K562 (cell line): Measurements from ENCODE around the gene COL26A1. TPM values are rescaled to one million over a fixed set of nuclear protein-coding genes. Genes with fewer than 3 reads are reported as not detected.
A peak's percentile ranks its signal among the peaks of the same experiment; 100 is the strongest.

Experiments used
- ATAC-seq: fragments of 200-7000 bp; cut with Tn5 transposase; 3 replicates; pipeline ENCODE4 v1.9.1; 2020; ENCODE audit warnings: moderate library complexity
- BruUV-seq: library from RNA; stranded (reverse); fragments of 400-500 nt; replicated peaks from 2 replicates; lab custom pipeline; 2021; lab: Mats Ljungman, UMichigan
- CTCF ChIA-PET: fragments of 300-600 bp; formaldehyde crosslinking; extraction: SDS; loops from one replicate; lab custom pipeline; 2021; ENCODE audit warnings: low intra/inter-chr PET ratio; lab: Yijun Ruan, JAX
- POLR2A ChIA-PET: fragments of 300-600, 350-650 bp; sonication (Branson Sonifier 250); formaldehyde crosslinking; extraction: SDS; loops from one replicate; lab custom pipeline; 2021; ENCODE audit warnings: antibody characterized with exemption, inconsistent platforms; lab: Yijun Ruan, JAX
- DNase-seq, 4 experiments: peaks; one replicate each; pipeline versions ENCODE4 v3.0.0 to v3.0.0-alpha.2; 2011 to 2018; ENCODE audit warnings: low spot score in 3 of 4, mixed read lengths in 3 of 4; ENCODE audit errors: extremely low read depth in 1 of 4
- FAIRE-seq: peaks from 2 replicates; lab custom pipeline; 2011; peaks lifted over from hg19 to GRCh38; lab: Jason Lieb, UNC
- H2AFZ ChIP-seq: 2 replicates; pipeline ENCODE4 v1.6.0; 2011; ENCODE audit warnings: low read depth, low read length, control low read depth, inconsistent platforms
- H3K27ac ChIP-seq: fragments of 200-600 bp; 3 replicates; pipeline ENCODE4 v1.8.0; 2011; ENCODE audit warnings: low read depth, mild to moderate bottlenecking, control low read depth, inconsistent platforms, low read length, moderate library complexity, mixed read lengths; ENCODE audit errors: extremely low read depth
- H3K27me3 ChIP-seq, 2 experiments: fragments of 300-600 bp in 1 of 2; 2 replicates in 1 of 2; 3 replicates in 1 of 2; pipeline versions ENCODE4 v1.6.0 to v1.8.0; 2011; ENCODE audit warnings: inconsistent platforms in 2 of 2, low read length in 2 of 2, mild to moderate bottlenecking in 1 of 2, mixed read lengths in 1 of 2, moderate library complexity in 1 of 2; ENCODE audit not compliant: control insufficient read depth in 2 of 2, insufficient read depth in 2 of 2
- H3K36me3 ChIP-seq: fragments of 300-600 bp; 3 replicates; pipeline ENCODE4 v1.8.0; 2011; ENCODE audit warnings: mild to moderate bottlenecking, low read length, inconsistent platforms; ENCODE audit not compliant: control insufficient read depth, insufficient read depth
- H3K4me1 ChIP-seq, 2 experiments: fragments of 200-600 bp in 1 of 2; replicated peaks in 1 of 2; 2 replicates in 1 of 2; 3 replicates in 1 of 2; pipeline versions ENCODE4 v1.5.1 to v1.8.0; 2011; ENCODE audit warnings: inconsistent platforms in 2 of 2, low read length in 2 of 2, mild to moderate bottlenecking in 1 of 2, mixed read lengths in 1 of 2, moderate library complexity in 1 of 2; ENCODE audit not compliant: control insufficient read depth in 2 of 2, insufficient read depth in 2 of 2
- H3K4me2 ChIP-seq: 2 replicates; pipeline ENCODE4 v1.6.1; 2011; ENCODE audit warnings: low read length, control low read depth, inconsistent platforms, mixed read lengths; ENCODE audit not compliant: insufficient read depth
- H3K4me3 ChIP-seq: fragments of 200-600 bp; sonication (generic), shearing (Covaris generic); 2 replicates; pipeline ENCODE4 v1.5.1; 2016; ENCODE audit warnings: control low read depth, inconsistent platforms
- H3K79me2 ChIP-seq: fragments of 200-600 bp; 3 replicates; pipeline ENCODE4 v1.8.0; 2011; ENCODE audit warnings: low read length, inconsistent platforms; ENCODE audit not compliant: control insufficient read depth, insufficient read depth
- H3K9ac ChIP-seq, 2 experiments: 2 replicates each; pipeline versions ENCODE4 v1.6.0 to v1.6.1; 2011; ENCODE audit warnings: low read depth in 2 of 2, low read length in 2 of 2, control low read depth in 1 of 2, inconsistent platforms in 1 of 2, mild to moderate bottlenecking in 1 of 2, mixed read lengths in 1 of 2; ENCODE audit not compliant: insufficient read depth in 1 of 2
- H3K9me1 ChIP-seq: one replicate; pipeline ENCODE4 v1.6.0; 2011; ENCODE audit warnings: inconsistent platforms, mild to moderate bottlenecking, low read length, moderate library complexity; ENCODE audit not compliant: control insufficient read depth, insufficient read depth
- H3K9me3 ChIP-seq: replicated peaks from 2 replicates; pipeline ENCODE4 v1.5.1; 2011; ENCODE audit warnings: low read depth, low read length, inconsistent platforms; ENCODE audit not compliant: control insufficient read depth, insufficient read depth
- H4K20me1 ChIP-seq: replicated peaks from 2 replicates; pipeline ENCODE4 v1.6.1; 2011; ENCODE audit warnings: low read length, inconsistent platforms, mixed read lengths; ENCODE audit not compliant: control insufficient read depth, insufficient read depth
- ADNP ChIP-seq: fragments of 200-800 bp; sonication (Bioruptor generic); IDR thresholded peaks from 2 replicates; pipeline ENCODE4 v1.6.1; 2016; ENCODE audit warnings: missing genetic modification characterization, missing compliant biosample characterization
- C11orf30 ChIP-seq: fragments of 450-650 bp; IDR thresholded peaks from 2 replicates; pipeline ENCODE4 v1.6.1; 2016; ENCODE audit warnings: low read depth, mild to moderate bottlenecking
- CCNT2 ChIP-seq: IDR thresholded peaks from 2 replicates; pipeline ENCODE4 v1.6.1; 2011; ENCODE audit warnings: borderline replicate concordance, low read depth, mild to moderate bottlenecking, moderate library complexity, mixed read lengths, low read length; ENCODE audit not compliant: insufficient read length; ENCODE audit errors: extremely low read depth
- EP400 ChIP-seq: fragments of 450-650 bp; IDR thresholded peaks from 2 replicates; pipeline ENCODE4 v1.6.1; 2017; ENCODE audit warnings: antibody characterized with exemption, mild to moderate bottlenecking, moderate library complexity
- HEY1 ChIP-seq: fragments of 250-450 bp; sonication (Bioruptor Pico); IDR thresholded peaks from 2 replicates; pipeline ENCODE4 v1.5.0; 2020; ENCODE audit warnings: mild to moderate bottlenecking, moderate library complexity, borderline replicate concordance
- MCM5 ChIP-seq: fragments of 450-650 bp; IDR thresholded peaks from 2 replicates; pipeline ENCODE4 v1.6.1; 2016; ENCODE audit warnings: low read depth
- PHF8 ChIP-seq: fragments of 200-600 bp; sonication (generic); IDR thresholded peaks from 2 replicates; pipeline ENCODE4 v1.6.1; 2012; ENCODE audit warnings: mixed run types, mild to moderate bottlenecking, inconsistent platforms, low read length, moderate library complexity, borderline replicate concordance
- SOX6 ChIP-seq: fragments of 450-650 bp; IDR thresholded peaks from 2 replicates; pipeline ENCODE4 v1.6.1; 2014; ENCODE audit warnings: mild to moderate bottlenecking
- SP1 ChIP-seq: sonication (generic); formaldehyde crosslinking; IDR thresholded peaks from 2 replicates; pipeline ENCODE4 v1.8.1; 2022; ENCODE audit warnings: mild to moderate bottlenecking, missing genetic modification reagents
- TAF15 ChIP-seq: fragments of 200-400 bp; formaldehyde crosslinking; IDR thresholded peaks from 2 replicates; pipeline ENCODE4 v1.6.1; 2017; ENCODE audit warnings: mild to moderate bottlenecking, low read depth, low read length, moderate library complexity
- ZNF311 ChIP-seq: fragments of 250-450 bp; sonication (Bioruptor Pico); IDR thresholded peaks from 2 replicates; pipeline ENCODE4 v1.4.0; 2020; ENCODE audit warnings: mild to moderate bottlenecking, moderate library complexity
- ZNF655 ChIP-seq: fragments of 250-450 bp; sonication (Bioruptor Pico); IDR thresholded peaks from 2 replicates; pipeline ENCODE4 v1.5.0; 2021
- ZNF668 ChIP-seq: fragments of 250-450 bp; sonication (Bioruptor Pico); IDR thresholded peaks from 2 replicates; pipeline ENCODE4 v1.8.0; 2022; ENCODE audit warnings: mild to moderate bottlenecking, inconsistent platforms
- ZNF695 ChIP-seq: fragments of 450-650 bp; formaldehyde crosslinking; IDR thresholded peaks from 2 replicates; pipeline ENCODE4 v1.4.0; 2020; ENCODE audit warnings: mild to moderate bottlenecking, moderate library complexity
- ZNF830 ChIP-seq: fragments of 250-450 bp; sonication (Bioruptor Pico); IDR thresholded peaks from 2 replicates; pipeline ENCODE4 v1.5.0; 2021; ENCODE audit warnings: mild to moderate bottlenecking
- WGBS: fragments of 100-300 bp; shearing (Covaris generic); methylation state at CpG from one replicate; pipeline ENCODE4 v1.1.6; 2016; ENCODE audit warnings: low coverage, mixed read lengths; ENCODE audit not compliant: insufficient coverage; ENCODE audit errors: missing lambda C conversion rate; 5-methylcytosine and 5-hydroxymethylcytosine counted together
- in situ Hi-C: fragments of 300-500 bp; cut with MboI; formaldehyde crosslinking; loops from 4 replicates; pipeline ENCODE4 v1.15.0; 2018; ENCODE audit warnings: inconsistent platforms, mixed read lengths
- intact Hi-C: fragments of 100-400 bp; cut with micrococcal nuclease; formaldehyde crosslinking; loops from 2 replicates; pipeline ENCODE4 v1.14.2; 2022
- polyA plus RNA-seq, 8 experiments: library from polyadenylated mRNA; depleted of rRNA in 4 of 8; stranded (reverse) in 5 of 8; unstranded in 3 of 8; fragments of >200 nt; fragmentation: Nextera tagmentation in 2 of 8; fragmentation: Illumina TruSeq in 1 of 8; extraction: Ambion mirVana in 2 of 8; extraction: Trizol in 1 of 8; gene quantifications; 2 replicates each; pipeline versions ENCODE4 v1.2.1 to v1.2.3, GENCODE V29; 2011 to 2014; ENCODE audit warnings: inconsistent platforms in 1 of 8, missing spikeins in 1 of 8
- total RNA-seq, 7 experiments: library from RNA; depleted of rRNA in 6 of 7; stranded (reverse); fragments of >200 nt in 6 of 7; fragmentation: Illumina TruSeq in 2 of 7; extraction: Trizol in 2 of 7; gene quantifications; 2 replicates each; pipeline versions ENCODE4 v1.2.1 to v1.2.3, GENCODE V29; 2011 to 2021; ENCODE audit warnings: low replicate concordance in 1 of 7
- TF ChIP-seq, protein P1 (sequence below), 2 experiments: fragments of 450-650 bp in 1 of 2; sonication (generic) in 1 of 2; formaldehyde crosslinking; conservative IDR thresholded peaks; 2 replicates each; pipeline versions ENCODE4 v1.4.0 to v1.8.1; 2020 to 2022; ENCODE audit warnings: mild to moderate bottlenecking in 1 of 2, missing genetic modification reagents in 1 of 2
- TF ChIP-seq, protein P2 (sequence below): fragments of 250-450 bp; sonication (Bioruptor Pico); IDR thresholded peaks from 2 replicates; pipeline ENCODE4 v1.5.0; 2022; ENCODE audit warnings: mild to moderate bottlenecking

COL26A1 gene
- total and polyA plus RNA-seq, 9 of the 15 experiments (the other 6 are each of a cell fraction or from before 2014, with no cell fraction given): 0.04 to 0.39 (median 0.07) TPM; not detected in 5

DNA sequence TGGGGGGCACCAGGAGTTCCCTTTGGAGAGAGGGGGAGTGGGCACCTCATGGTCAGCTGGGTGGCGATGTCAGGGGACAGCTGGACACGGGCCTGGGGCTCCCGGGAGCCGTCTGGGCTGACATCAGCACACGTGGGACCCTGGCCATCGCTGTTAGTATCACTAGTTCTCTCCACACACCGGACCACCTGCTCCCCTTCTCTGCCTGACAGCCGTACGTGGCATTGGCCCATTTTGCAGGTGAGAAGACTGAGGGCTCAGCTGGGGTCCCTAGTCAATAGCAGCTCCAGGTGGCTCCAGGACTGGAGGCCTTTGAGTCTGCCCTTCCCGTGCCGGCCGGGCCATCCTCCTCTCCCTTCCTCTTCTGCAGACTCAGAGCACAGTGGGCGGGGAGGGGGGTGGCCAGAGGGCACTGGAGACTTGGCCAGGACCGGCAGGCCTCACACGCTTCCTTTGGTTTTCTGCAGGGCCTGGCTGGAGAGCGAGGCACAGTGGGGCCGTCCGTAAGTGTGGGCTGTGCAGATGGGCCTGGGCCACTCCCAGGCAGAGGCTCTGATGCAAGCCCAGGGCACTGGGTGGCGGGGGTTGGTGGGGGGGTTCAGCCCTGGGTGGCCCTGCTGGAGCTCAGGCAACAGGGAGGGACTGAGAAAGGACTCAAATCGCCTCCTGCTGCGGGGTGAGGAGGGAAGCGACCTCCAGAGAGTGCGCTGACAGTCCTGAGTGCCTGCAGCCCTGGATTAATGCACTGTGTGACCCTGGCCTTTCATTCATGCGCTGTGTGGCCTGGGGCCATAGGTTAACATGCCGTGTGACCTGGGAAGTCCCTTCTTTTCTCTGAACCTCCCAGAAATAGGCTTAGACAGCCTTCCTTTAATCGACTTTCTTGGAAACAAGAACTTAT, 188.2 kb downstream of the COL26A1 start:
- BruUV-seq: no TSS peak
- in situ Hi-C loops: no loop called here
- ChIA-PET CTCF (interaction anchor here (0.6 to 1.2 kb wide), 3 partner anchors 8 to 331 kb away, joined by 4 to 6 read pairs (median 5); no protein-coding TSS in a partner anchor), POLR2A (interaction anchor here (1.0 kb wide), 1 partner anchor 10 kb away, joined by 6 read pairs; no protein-coding TSS in a partner anchor)
- intact Hi-C loops: no loop called here
- no peaks in the 10 kb centered on the region for H3K36me3 ChIP-seq
- ATAC-seq (peak; percentile 73), FAIRE-seq (no peak), DNase-seq (peak; percentile 40 to 51 (median 46))
- peak overlapping the region in 1 of 2 experiments; percentile 50; a peak in 1 of 4 replicates for H3K9ac ChIP-seq
- H3K4me3 ChIP-seq: no peak overlapping the region
- no peak overlapping the region for H3K27ac ChIP-seq
- no peak overlapping the region for H3K4me2 ChIP-seq
- WGBS: 18% methylated on average over 22 of the region's 26 CpGs
- H4K20me1 ChIP-seq: peaks cover 7% of the 10 kb centered on the region
- peaks cover 13 to 45% of the 10 kb centered on the region in 2 experiments; a peak in 3 of 5 replicates for H3K27me3 ChIP-seq
- H3K9me3 ChIP-seq: no peaks in the 10 kb centered on the region
- H2AFZ ChIP-seq: peak overlapping the region; percentile 54; the same call in 1 of the 2 replicates
- no peaks in the 10 kb centered on the region for H3K79me2 ChIP-seq
- peaks cover 3 to 18% of the 10 kb centered on the region in 2 experiments; a peak in 4 of 5 replicates for H3K4me1 ChIP-seq
- no peaks in the 10 kb centered on the region for H3K9me1 ChIP-seq
- TF ChIP-seq ZNF655 (CRISPR knock-in tag): no peak
- no peak for TF ChIP-seq C11orf30
- no peak for TF ChIP-seq ZNF830 (CRISPR knock-in tag)
- peak; percentile 56; the same call in 1 of the 2 replicates for TF ChIP-seq ADNP (tag)
- TF ChIP-seq ZNF668 (CRISPR knock-in tag): no peak
- TF ChIP-seq CCNT2: no peak
- no peak for TF ChIP-seq ZNF695
- no peak for TF ChIP-seq EP400
- TF ChIP-seq SOX6: no peak
- TF ChIP-seq, protein P1, sequence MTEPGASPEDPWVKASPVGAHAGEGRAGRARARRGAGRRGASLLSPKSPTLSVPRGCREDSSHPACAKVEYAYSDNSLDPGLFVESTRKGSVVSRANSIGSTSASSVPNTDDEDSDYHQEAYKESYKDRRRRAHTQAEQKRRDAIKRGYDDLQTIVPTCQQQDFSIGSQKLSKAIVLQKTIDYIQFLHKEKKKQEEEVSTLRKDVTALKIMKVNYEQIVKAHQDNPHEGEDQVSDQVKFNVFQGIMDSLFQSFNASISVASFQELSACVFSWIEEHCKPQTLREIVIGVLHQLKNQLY (CRISPR knock-in tag; conservative IDR thresholded peaks at IDR 0.05): no peak
- TF ChIP-seq HEY1 (CRISPR knock-in tag): no peak
- no peak for TF ChIP-seq MCM5
- TF ChIP-seq TAF15: no peak
- TF ChIP-seq, protein P2, sequence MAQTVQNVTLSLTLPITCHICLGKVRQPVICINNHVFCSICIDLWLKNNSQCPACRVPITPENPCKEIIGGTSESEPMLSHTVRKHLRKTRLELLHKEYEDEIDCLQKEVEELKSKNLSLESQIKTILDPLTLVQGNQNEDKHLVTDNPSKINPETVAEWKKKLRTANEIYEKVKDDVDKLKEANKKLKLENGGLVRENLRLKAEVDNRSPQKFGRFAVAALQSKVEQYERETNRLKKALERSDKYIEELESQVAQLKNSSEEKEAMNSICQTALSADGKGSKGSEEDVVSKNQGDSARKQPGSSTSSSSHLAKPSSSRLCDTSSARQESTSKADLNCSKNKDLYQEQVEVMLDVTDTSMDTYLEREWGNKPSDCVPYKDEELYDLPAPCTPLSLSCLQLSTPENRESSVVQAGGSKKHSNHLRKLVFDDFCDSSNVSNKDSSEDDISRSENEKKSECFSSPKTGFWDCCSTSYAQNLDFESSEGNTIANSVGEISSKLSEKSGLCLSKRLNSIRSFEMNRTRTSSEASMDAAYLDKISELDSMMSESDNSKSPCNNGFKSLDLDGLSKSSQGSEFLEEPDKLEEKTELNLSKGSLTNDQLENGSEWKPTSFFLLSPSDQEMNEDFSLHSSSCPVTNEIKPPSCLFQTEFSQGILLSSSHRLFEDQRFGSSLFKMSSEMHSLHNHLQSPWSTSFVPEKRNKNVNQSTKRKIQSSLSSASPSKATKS: no peak
- no peak for TF ChIP-seq PHF8
- no peak for TF ChIP-seq SP1 (CRISPR knock-in tag)
- TF ChIP-seq ZNF311 (CRISPR knock-in tag): no peak
